DND-41 (cell line): ENCODE data around the gene TLK1.

Experiments used
- ATAC-seq: fragments of 200-7000 bp; cut with Tn5 transposase; 3 replicates; pipeline ENCODE4 v1.9.1; 2021; ENCODE audit warnings: low read depth; ENCODE audit not compliant: insufficient read depth
- DNase-seq: peaks from one replicate; pipeline ENCODE4 v3.0.0-alpha.2; 2020
- H2AFZ ChIP-seq: 2 replicates; pipeline ENCODE4 v1.6.0; 2012; ENCODE audit warnings: low read depth, low read length
- H3K27ac ChIP-seq: 2 replicates; pipeline ENCODE4 v1.5.1; 2012; ENCODE audit warnings: low read length, inconsistent platforms
- H3K27me3 ChIP-seq: fragments of 200-600 bp; sonication (generic); 2 replicates; pipeline ENCODE4 v1.6.0; 2012; ENCODE audit warnings: low read length, mild to moderate bottlenecking, inconsistent platforms; ENCODE audit not compliant: insufficient read depth, poor library complexity
- H3K36me3 ChIP-seq: 2 replicates; pipeline ENCODE4 v1.5.1; 2012; ENCODE audit warnings: low read length, inconsistent platforms; ENCODE audit not compliant: insufficient read depth
- H3K4me1 ChIP-seq: 2 replicates; pipeline ENCODE4 v1.5.1; 2012; ENCODE audit warnings: mild to moderate bottlenecking, low read length; ENCODE audit not compliant: insufficient read depth
- H3K4me2 ChIP-seq: 2 replicates; pipeline ENCODE4 v1.6.0; 2012; ENCODE audit warnings: mild to moderate bottlenecking, moderate library complexity, low read length, inconsistent platforms; ENCODE audit not compliant: insufficient read depth
- H3K4me3 ChIP-seq, 2 experiments: fragments of 200-600 bp in 1 of 2; shearing (Covaris generic) in 1 of 2; 2 replicates each; pipeline ENCODE4 v1.5.1; 2012 to 2016; ENCODE audit warnings: inconsistent platforms in 2 of 2, low read length in 2 of 2, mild to moderate bottlenecking in 2 of 2, low read depth in 1 of 2, moderate library complexity in 1 of 2
- H3K79me2 ChIP-seq: 2 replicates; pipeline ENCODE4 v1.6.0; 2012; ENCODE audit warnings: low read length, inconsistent platforms; ENCODE audit not compliant: insufficient read depth
- H3K9ac ChIP-seq: 2 replicates; pipeline ENCODE4 v1.6.0; 2012; ENCODE audit warnings: low read depth, mild to moderate bottlenecking, inconsistent platforms, low read length, moderate library complexity
- H3K9me3 ChIP-seq: 2 replicates; pipeline ENCODE4 v1.5.1; 2012; ENCODE audit warnings: low read length, moderate library complexity, mild to moderate bottlenecking, inconsistent platforms; ENCODE audit not compliant: insufficient read depth, severe bottlenecking
- H4K20me1 ChIP-seq: 2 replicates; pipeline ENCODE4 v1.6.0; 2012; ENCODE audit warnings: low read length; ENCODE audit not compliant: insufficient read depth
- EZH2 ChIP-seq: IDR thresholded peaks from 3 replicates; pipeline ENCODE4 v1.6.1; 2012; ENCODE audit warnings: borderline replicate concordance, low read depth, mild to moderate bottlenecking, moderate library complexity, low read length, inconsistent platforms; ENCODE audit not compliant: severe bottlenecking
- TF ChIP-seq, protein P1 (sequence below): IDR thresholded peaks from 2 replicates; pipeline ENCODE4 v1.5.1; 2012; ENCODE audit warnings: borderline replicate concordance, low read length, moderate library complexity, mild to moderate bottlenecking; ENCODE audit not compliant: poor library complexity, severe bottlenecking; ENCODE audit errors: extremely low read depth

Gene TLK1

DNA sequence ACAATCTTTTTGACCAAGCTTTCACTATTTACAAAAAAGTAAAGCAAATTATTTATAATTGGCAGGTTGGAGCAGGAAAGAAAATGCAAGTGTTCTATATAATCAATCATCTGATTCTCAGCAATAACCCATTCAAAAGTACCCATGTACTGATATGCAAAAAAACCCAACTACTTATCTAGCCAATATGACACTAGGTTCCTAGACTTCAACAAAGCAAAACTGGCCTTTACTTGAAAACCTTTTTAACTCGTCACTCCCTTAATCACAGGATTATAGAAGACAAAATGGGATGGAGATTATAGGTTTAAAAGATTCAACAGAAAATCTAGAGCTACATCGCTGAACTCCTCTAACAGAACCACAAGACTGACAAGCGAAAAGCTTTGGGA lies 3.6 kb downstream of the TLK1 start:
- Histone ChIP-seq H3K27ac (no peak overlapping the region), H3K4me1 (peaks cover 38% of the 10 kb centered on the region), H3K9ac (no peak overlapping the region), H3K36me3 (no peaks in the 10 kb centered on the region; the same call in 1 of the 2 replicates), H3K79me2 (peaks cover 84% of the 10 kb centered on the region), H3K9me3 (no peaks in the 10 kb centered on the region), H3K4me2 (peak overlapping the region; percentile 89; the same call in 1 of the 2 replicates), H4K20me1 (peaks cover 71% of the 10 kb centered on the region), H2AFZ (no peak overlapping the region), H3K4me3 (no peak overlapping the region; a peak in 1 of 4 replicates), H3K27me3 (no peaks in the 10 kb centered on the region)
- TF ChIP-seq EZH2: no peak
- TF ChIP-seq, protein P1, sequence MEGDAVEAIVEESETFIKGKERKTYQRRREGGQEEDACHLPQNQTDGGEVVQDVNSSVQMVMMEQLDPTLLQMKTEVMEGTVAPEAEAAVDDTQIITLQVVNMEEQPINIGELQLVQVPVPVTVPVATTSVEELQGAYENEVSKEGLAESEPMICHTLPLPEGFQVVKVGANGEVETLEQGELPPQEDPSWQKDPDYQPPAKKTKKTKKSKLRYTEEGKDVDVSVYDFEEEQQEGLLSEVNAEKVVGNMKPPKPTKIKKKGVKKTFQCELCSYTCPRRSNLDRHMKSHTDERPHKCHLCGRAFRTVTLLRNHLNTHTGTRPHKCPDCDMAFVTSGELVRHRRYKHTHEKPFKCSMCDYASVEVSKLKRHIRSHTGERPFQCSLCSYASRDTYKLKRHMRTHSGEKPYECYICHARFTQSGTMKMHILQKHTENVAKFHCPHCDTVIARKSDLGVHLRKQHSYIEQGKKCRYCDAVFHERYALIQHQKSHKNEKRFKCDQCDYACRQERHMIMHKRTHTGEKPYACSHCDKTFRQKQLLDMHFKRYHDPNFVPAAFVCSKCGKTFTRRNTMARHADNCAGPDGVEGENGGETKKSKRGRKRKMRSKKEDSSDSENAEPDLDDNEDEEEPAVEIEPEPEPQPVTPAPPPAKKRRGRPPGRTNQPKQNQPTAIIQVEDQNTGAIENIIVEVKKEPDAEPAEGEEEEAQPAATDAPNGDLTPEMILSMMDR: no peak
- ATAC-seq: no peak
- DNase-seq: no peak

DNA sequence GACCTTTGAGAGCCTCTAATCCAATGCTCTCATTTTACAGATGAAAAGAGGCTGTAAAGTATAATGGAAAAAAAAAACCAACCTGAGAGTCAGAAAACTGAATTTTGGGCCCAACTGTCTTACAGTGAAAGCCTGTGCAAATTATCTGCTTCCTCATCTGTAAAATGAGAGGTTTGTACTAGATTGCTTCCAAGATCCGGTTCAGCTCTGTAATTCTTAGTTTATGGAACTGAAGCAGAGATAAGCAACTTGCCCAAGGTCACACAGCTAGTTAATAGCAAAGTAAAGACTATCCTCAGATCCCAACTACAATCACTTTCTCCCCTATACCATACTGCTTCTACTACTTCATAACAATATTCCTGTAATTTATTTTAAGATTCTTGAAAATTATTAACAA lies 6.3 kb downstream of the TLK1 start:
- Histone ChIP-seq H3K4me2 (peak overlapping the region; percentile 29; the same call in 1 of the 2 replicates), H3K36me3 (no peaks in the 10 kb centered on the region), H3K4me1 (peaks cover 30% of the 10 kb centered on the region), H4K20me1 (peaks cover 92% of the 10 kb centered on the region), H3K27me3 (no peaks in the 10 kb centered on the region), H3K9ac (no peak overlapping the region), H3K27ac (no peak overlapping the region), H3K79me2 (peaks cover 98% of the 10 kb centered on the region), H3K4me3 (no peak overlapping the region), H2AFZ (no peak overlapping the region), H3K9me3 (no peaks in the 10 kb centered on the region)
- TF ChIP-seq, protein P1: no peak
- TF ChIP-seq EZH2: no peak
- ATAC-seq (no peak), DNase-seq (no peak)

DNA sequence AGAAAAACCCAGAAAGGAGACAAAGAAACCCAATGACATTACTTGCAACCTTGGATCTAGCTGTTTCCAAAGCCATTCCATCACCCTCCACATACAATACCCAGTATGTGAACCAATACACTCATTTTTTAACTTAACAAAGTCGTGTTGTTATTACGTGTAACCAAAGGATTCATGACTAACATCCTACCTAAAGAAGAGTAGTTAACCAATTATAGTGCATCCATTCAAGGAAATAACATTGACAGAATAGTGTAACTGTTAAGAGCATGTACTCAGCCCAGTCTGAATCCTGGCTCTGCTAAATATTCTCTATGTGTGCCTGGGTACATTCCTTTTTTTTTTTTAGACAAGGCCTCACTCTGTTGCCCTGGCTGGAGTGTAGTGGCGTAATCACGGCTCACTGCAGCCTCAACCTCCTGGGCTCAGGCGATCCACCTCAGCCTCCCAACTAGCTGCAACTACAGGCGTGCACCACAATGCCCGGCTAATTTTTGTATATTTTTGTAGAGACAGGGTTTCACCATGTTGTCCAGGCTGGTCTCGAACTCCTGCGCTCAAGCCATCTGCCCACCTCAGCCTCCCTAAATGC lies 9.9 kb downstream of the TLK1 start:
- ATAC-seq (0 out of 3 replicates have a peak, but pooled peaks have one; percentile 23), DNase-seq (no peak)
- H3K9me3 ChIP-seq: no peaks in the 10 kb centered on the region
- no peaks in the 10 kb centered on the region for H3K27me3 ChIP-seq
- no peak overlapping the region for H3K4me3 ChIP-seq
- peaks cover 86% of the 10 kb centered on the region for H4K20me1 ChIP-seq
- H3K27ac ChIP-seq: no peak overlapping the region
- no peak overlapping the region for H3K9ac ChIP-seq
- H3K4me2 ChIP-seq: no peak overlapping the region
- peaks cover 98% of the 10 kb centered on the region for H3K79me2 ChIP-seq
- TF ChIP-seq EZH2: no peak
- TF ChIP-seq, protein P1: no peak
- no peaks in the 10 kb centered on the region for H3K36me3 ChIP-seq
- H2AFZ ChIP-seq: no peak overlapping the region
- H3K4me1 ChIP-seq: peaks cover 2% of the 10 kb centered on the region; the same call in 1 of the 2 replicates
